ENCODE measurements around the gene GMPS.
"Not testable (repeated sequence)": the region's sequence is repeated elsewhere in the genome, so short reads cannot be mapped to it uniquely, and the experiment has no call there.

- TF ChIP-seq POLR2A (IDR thresholded peaks at IDR 0.05) = not testable (repeated sequence)
- TF ChIP-seq, protein P1, sequence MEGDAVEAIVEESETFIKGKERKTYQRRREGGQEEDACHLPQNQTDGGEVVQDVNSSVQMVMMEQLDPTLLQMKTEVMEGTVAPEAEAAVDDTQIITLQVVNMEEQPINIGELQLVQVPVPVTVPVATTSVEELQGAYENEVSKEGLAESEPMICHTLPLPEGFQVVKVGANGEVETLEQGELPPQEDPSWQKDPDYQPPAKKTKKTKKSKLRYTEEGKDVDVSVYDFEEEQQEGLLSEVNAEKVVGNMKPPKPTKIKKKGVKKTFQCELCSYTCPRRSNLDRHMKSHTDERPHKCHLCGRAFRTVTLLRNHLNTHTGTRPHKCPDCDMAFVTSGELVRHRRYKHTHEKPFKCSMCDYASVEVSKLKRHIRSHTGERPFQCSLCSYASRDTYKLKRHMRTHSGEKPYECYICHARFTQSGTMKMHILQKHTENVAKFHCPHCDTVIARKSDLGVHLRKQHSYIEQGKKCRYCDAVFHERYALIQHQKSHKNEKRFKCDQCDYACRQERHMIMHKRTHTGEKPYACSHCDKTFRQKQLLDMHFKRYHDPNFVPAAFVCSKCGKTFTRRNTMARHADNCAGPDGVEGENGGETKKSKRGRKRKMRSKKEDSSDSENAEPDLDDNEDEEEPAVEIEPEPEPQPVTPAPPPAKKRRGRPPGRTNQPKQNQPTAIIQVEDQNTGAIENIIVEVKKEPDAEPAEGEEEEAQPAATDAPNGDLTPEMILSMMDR (IDR thresholded peaks at IDR 0.05) = not testable (repeated sequence)
These were observed 10.0 kb upstream of the GMPS start for GRCh38 chr3:155860424-155860823.
